ENCODE results near the gene MPG.

MPG gene

GRCh38 chr16:50769-51591, 27.0 kb upstream of the MPG start:
- in situ Hi-C loops (cut with MboI; ENCODE audit: low sequenced_read_pairs), result no loop called here

GRCh38 chr16:53346-54236, 24.4 kb upstream of the MPG start, which contains the start of the genes POLR3K and SNRNP25:
POLR3K (minus strand) TSS chr16:53608; CDS start chr16:53586, 22 bp downstream.
SNRNP25 (plus strand) TSS chr16:53828; CDS start chr16:54017, 189 bp downstream.
- in situ Hi-C loops (cut with MboI; ENCODE audit: low sequenced_read_pairs), result no loop called here

- in situ Hi-C loops (cut with MboI; ENCODE audit: low sequenced_read_pairs), result no loop called here
These were observed 23.8 kb upstream of the MPG start for GRCh38 chr16:54237-54581.

GRCh38 chr16:55571-56136, 22.4 kb upstream of the MPG start:
- in situ Hi-C loops (cut with MboI; ENCODE audit: low sequenced_read_pairs), result no loop called here

GRCh38 chr16:56231-56927, 21.6 kb upstream of the MPG start:
- in situ Hi-C loops (cut with MboI; ENCODE audit: low sequenced_read_pairs), result no loop called here

- in situ Hi-C loops (cut with MboI; ENCODE audit: low sequenced_read_pairs), result no loop called here
These were observed 20.3 kb upstream of the MPG start for GRCh38 chr16:57711-58110.

- in situ Hi-C loops (cut with MboI; ENCODE audit: low sequenced_read_pairs), result no loop called here
These were observed 19.3 kb upstream of the MPG start for GRCh38 chr16:58491-59439.

- in situ Hi-C loops (cut with MboI; ENCODE audit: low sequenced_read_pairs), result no loop called here
These were observed 18.5 kb upstream of the MPG start for GRCh38 chr16:59440-60059.

- in situ Hi-C loops (cut with MboI; ENCODE audit: low sequenced_read_pairs), result no loop called here
These were observed 17.9 kb upstream of the MPG start for GRCh38 chr16:60166-60565.

- in situ Hi-C loops (cut with MboI; ENCODE audit: low sequenced_read_pairs), result no loop called here
These were observed 16.8 kb upstream of the MPG start for GRCh38 chr16:60929-61878.

- in situ Hi-C loops (cut with MboI; ENCODE audit: low sequenced_read_pairs), result no loop called here
These were observed 16.1 kb upstream of the MPG start for GRCh38 chr16:61879-62281.

- in situ Hi-C loops (cut with MboI; ENCODE audit: low sequenced_read_pairs), result no loop called here
These were observed 15.6 kb upstream of the MPG start for GRCh38 chr16:62283-62967.

GRCh38 chr16:62968-63391, 15.0 kb upstream of the MPG start:
- in situ Hi-C loops (cut with MboI; ENCODE audit: low sequenced_read_pairs), result no loop called here

- in situ Hi-C loops (cut with MboI; ENCODE audit: low sequenced_read_pairs), result no loop called here
These were observed 14.6 kb upstream of the MPG start for GRCh38 chr16:63466-63865.

- in situ Hi-C loops (cut with MboI; ENCODE audit: low sequenced_read_pairs), result no loop called here
These were observed 13.8 kb upstream of the MPG start for GRCh38 chr16:63998-64913.

- in situ Hi-C loops (cut with MboI; ENCODE audit: low sequenced_read_pairs), result no loop called here
These were observed 13.1 kb upstream of the MPG start for GRCh38 chr16:64914-65255.

- in situ Hi-C loops (cut with MboI; ENCODE audit: low sequenced_read_pairs), result no loop called here
These were observed 12.3 kb upstream of the MPG start for GRCh38 chr16:65745-66144.

Data from HL-60/S4 treated with retinoic acid at 250 ng/mL for 4 days and 3 days (cell line).